ENCODE results near the gene APEH.

GRCh38 chr3:49729966-49730609 lies 55.9 kb downstream of the APEH start:
- TF ChIP-seq CTCF (IDR thresholded peaks at IDR 0.05; ENCODE audit: low read depth, low read length, missing input control) (no peak), RXRA (IDR thresholded peaks at IDR 0.05) (no peak), REST (IDR thresholded peaks at IDR 0.05) (no peak), JUND (IDR thresholded peaks at IDR 0.05) (no peak), EGR1 (IDR thresholded peaks at IDR 0.05; ENCODE audit: low read depth in 2 of 2) (no peak), SP1 (IDR thresholded peaks at IDR 0.05) (no peak), ZBTB33 (IDR thresholded peaks at IDR 0.05) (no peak), TAF1 (conservative IDR thresholded peaks at IDR 0.05) (no peak), RAD21 (IDR thresholded peaks at IDR 0.05) (no peak), YY1 (IDR thresholded peaks at IDR 0.05) (no peak), MAX (IDR thresholded peaks at IDR 0.05) (no peak)

Data from liver (tissue), 3 donors.